Coronary artery (tissue), 2 donors: ENCODE data around the gene POMP.
A peak's percentile ranks its signal among the peaks of the same experiment; 100 is the strongest.

Source experiments
- DNase-seq: peaks from one replicate; pipeline ENCODE4 v3.0.0-alpha.2; 2017; ENCODE audit warnings: low spot score
- H3K27ac ChIP-seq, 2 donors: fragments of 200-600 bp; sonication (generic); one replicate each; pipeline ENCODE4 v1.5.1; 2016 to 2019
- H3K4me3 ChIP-seq: fragments of 200-600 bp; sonication (generic); 2 replicates; pipeline ENCODE4 v1.5.1; 2016; ENCODE audit warnings: mild to moderate bottlenecking, moderate library complexity
- CTCF ChIP-seq: fragments of 200-600 bp; sonication (generic); IDR thresholded peaks from one replicate; pipeline ENCODE4 v1.5.1; 2019; ENCODE audit warnings: antibody characterized with exemption

The POMP gene

GRCh38 chr13:28618230-28618994, 40.5 kb upstream of the POMP start:
- no peak for DNase-seq
- no peak overlapping the region for H3K27ac ChIP-seq
- H3K4me3 ChIP-seq, result no peak overlapping the region
- no peak for TF ChIP-seq CTCF

- no peak for DNase-seq
- Histone ChIP-seq H3K27ac (no peak overlapping the region), H3K4me3 (no peak overlapping the region)
- no peak for TF ChIP-seq CTCF
These were observed 38.7 kb upstream of the POMP start for GRCh38 chr13:28620011-28620830.

- H3K27ac ChIP-seq, result no peak overlapping the region
- no peak for TF ChIP-seq CTCF
- H3K4me3 ChIP-seq, result no peak overlapping the region
- DNase-seq, result no peak
These were observed 37.5 kb upstream of the POMP start for GRCh38 chr13:28621449-28621848.

GRCh38 chr13:28622286-28622685, 36.6 kb upstream of the POMP start:
- no peak for TF ChIP-seq CTCF
- peak overlapping the region in 1 of 2 donors; percentile 71 for H3K27ac ChIP-seq
- no peak overlapping the region for H3K4me3 ChIP-seq
- DNase-seq, result no peak

GRCh38 chr13:28623782-28624706, 34.9 kb upstream of the POMP start:
- Histone ChIP-seq H3K4me3 (no peak overlapping the region), H3K27ac (no peak overlapping the region)
- no peak for DNase-seq
- no peak for TF ChIP-seq CTCF

- TF ChIP-seq CTCF, result no peak
- no peak for DNase-seq
These were observed 34.1 kb upstream of the POMP start for GRCh38 chr13:28624707-28625432.

More at GRCh38 chr13:28624707-28625432, 34.1 kb upstream of the POMP start:
- Histone ChIP-seq H3K27ac (no peak overlapping the region), H3K4me3 (no peak overlapping the region)
